Adrenal gland (tissue), 12 donors: Measurements from ENCODE around the gene IFITM5. TPM values are rescaled to one million over a fixed set of nuclear protein-coding genes. Genes with fewer than 3 reads are reported as not detected.
"Not testable (repeated sequence)": the region's sequence is repeated elsewhere in the genome, so short reads cannot be mapped to it uniquely, and the experiment has no call there.

ENCODE experiments used
- DNase-seq, 7 donors: peaks; one replicate each; pipeline ENCODE4 v3.0.0-alpha.2; 2019 to 2020
- H3K27ac ChIP-seq, 5 donors: fragments of 200-600 bp; sonication (generic) in 4 of 5; 1 replicate in 3 of 5; 2 replicates in 2 of 5; pipeline versions ENCODE4 v1.5.1 to v1.8.0; 2016 to 2020; ENCODE audit warnings: mild to moderate bottlenecking in 1 of 5
- H3K27me3 ChIP-seq: fragments of 200-600 bp; 2 replicates; pipeline ENCODE4 v1.8.0; 2021
- H3K36me3 ChIP-seq, 2 donors: fragments of 200-600 bp; replicated peaks in 1 of 2; 1 replicate in 1 of 2; 2 replicates in 1 of 2; pipeline versions ENCODE4 v1.5.1 to v1.8.0; 2018 to 2022
- H3K4me1 ChIP-seq, 2 donors: fragments of 200-600 bp; replicated peaks in 1 of 2; 1 replicate in 1 of 2; 2 replicates in 1 of 2; pipeline versions ENCODE4 v1.5.1 to v1.8.0; 2018 to 2021
- H3K4me3 ChIP-seq, 4 donors: fragments of 200-600 bp; sonication (generic) in 3 of 4; one replicate each; pipeline ENCODE4 v1.5.1; 2016 to 2018
- H3K9me3 ChIP-seq, 3 donors: fragments of 200-600 bp; sonication (generic) in 1 of 3; replicated peaks in 1 of 3; 1 replicate in 2 of 3; 2 replicates in 1 of 3; pipeline versions ENCODE4 v1.5.1 to v1.8.0; 2016 to 2021
- CTCF ChIP-seq, 6 experiments: fragments of 450-650 bp in 4 of 6; fragments of 200-600 bp in 2 of 6; sonication (generic) in 1 of 6; IDR thresholded peaks; 1 replicate in 5 of 6; 2 replicates in 1 of 6; pipeline versions ENCODE4 v1.5.1 to v1.8.0; 2016 to 2021; ENCODE audit warnings: antibody characterized with exemption in 6 of 6, mild to moderate bottlenecking in 2 of 6, moderate library complexity in 1 of 6
- POLR2A ChIP-seq, 2 donors: fragments of 450-650 bp; IDR thresholded peaks; one replicate each; pipeline ENCODE4 v1.6.1; 2017; ENCODE audit warnings: antibody characterized with exemption in 2 of 2, mild to moderate bottlenecking in 2 of 2, moderate library complexity in 1 of 2
- WGBS, 4 donors: extraction: QIAGEN DNeasy Blood & Tissue Kit in 2 of 4; methylation state at CpG; one replicate each; pipeline versions ENCODE4 v1.1.5 to v1.1.7; 2013 to 2017; 5-methylcytosine and 5-hydroxymethylcytosine counted together
- intact Hi-C, 2 donors: fragments of 100-400 bp; cut with DNase I; formaldehyde crosslinking; loops; one replicate each; pipeline versions ENCODE4 v1.14.1 to v1.15.0; 2022 to 2023
- polyA plus RNA-seq, 3 donors: library from polyadenylated mRNA; stranded (reverse); fragments of 200-250 nt in 2 of 3; fragments of 350-450 nt in 1 of 3; fragmentation: Illumina TruSeq in 1 of 3; extraction: RNeasy Lipid Tissue Mini Kit (QIAGEN cat#74804) in 1 of 3; gene quantifications; one replicate each; pipeline ENCODE4 v1.2.3, GENCODE V29; 2013 to 2014
- total RNA-seq, 9 donors: library from RNA; depleted of rRNA in 4 of 9; stranded (reverse); fragments of >200 nt in 4 of 9; fragments of 120-200 nt in 1 of 9; fragmentation: NEBNext Ultra II Directional in 1 of 9; extraction: Animal tissue kit (Norgen Biotek cat#: 25700) in 1 of 9; gene quantifications; one replicate each; pipeline versions ENCODE4 v1.1.0 to v1.2.4, GENCODE V29; 2013 to 2023
- donor health status: healthy with polysubstance abuse.
- donor health status: Bipolar disorder and iron deficiency.
- donor health status: DM: yes; HTN: yes; CAD: no.
- donor health status: DM: no; HTN: no; CAD: no.
- donor health status: DM: no; HTN: no; CAD: no.
- donor health status: DM: yes; HTN: yes; CAD: no.

IFITM5 gene
- total and polyA plus RNA-seq, 12 donors, result not detected

- Histone ChIP-seq H3K27ac (no peak overlapping the region), H3K4me1 (peaks cover 13 to 21% of the 10 kb centered on the region in 2 donors)
- WGBS, 4 donors, result 80 to 82% (median 82%) methylated on average over 19 of the region's 19 CpGs
Observed at GRCh38 chr11:331358-332060, 32.2 kb upstream of the IFITM5 start.

GRCh38 chr11:330694-331357 lies 31.5 kb upstream of the IFITM5 start:
- Histone ChIP-seq H3K4me3 (no peak overlapping the region), H3K36me3 (no peaks in the 10 kb centered on the region), H3K27ac (no peak overlapping the region), H3K27me3 (no peaks in the 10 kb centered on the region), H3K4me1 (peaks cover 14 to 22% of the 10 kb centered on the region in 2 donors), H3K9me3 (no peaks in the 10 kb centered on the region)
- TF ChIP-seq POLR2A (IDR thresholded peaks at IDR 0.05) (no peak), CTCF (IDR thresholded peaks at IDR 0.05) (no peak)
- 79 to 85% (median 83%) methylated on average over 26 to 34 of the region's 34 CpGs for WGBS, 4 donors
- intact Hi-C loops, result no loop called here
- DNase-seq, result no peak

More at GRCh38 chr11:331358-332060, 32.2 kb upstream of the IFITM5 start:
- Histone ChIP-seq H3K27me3 (no peaks in the 10 kb centered on the region), H3K4me3 (no peak overlapping the region), H3K9me3 (no peaks in the 10 kb centered on the region), H3K36me3 (no peaks in the 10 kb centered on the region)
- TF ChIP-seq CTCF (IDR thresholded peaks at IDR 0.05) (no peak), POLR2A (IDR thresholded peaks at IDR 0.05) (no peak)
- intact Hi-C loops, result no loop called here
- DNase-seq, result no peak

- H3K36me3 ChIP-seq, result no peaks in the 10 kb centered on the region
- intact Hi-C loops, result no loop called here
- 74 to 77% (median 75%) methylated on average over 11 to 14 of the region's 14 CpGs for WGBS, 4 donors
- no peak for DNase-seq
- H3K9me3 ChIP-seq, result no peaks in the 10 kb centered on the region
- no peak overlapping the region for H3K27ac ChIP-seq
- H3K27me3 ChIP-seq, result no peaks in the 10 kb centered on the region
- H3K4me3 ChIP-seq, result no peak overlapping the region
- no peak for TF ChIP-seq CTCF (IDR thresholded peaks at IDR 0.05)
- no peak for TF ChIP-seq POLR2A (IDR thresholded peaks at IDR 0.05)
- H3K4me1 ChIP-seq, result peaks cover 14 to 26% of the 10 kb centered on the region in 2 donors
Observed at GRCh38 chr11:330307-330693, 31.0 kb upstream of the IFITM5 start.

- H3K4me1 ChIP-seq, result peaks cover 14 to 26% of the 10 kb centered on the region in 2 donors
- intact Hi-C loops, result no loop called here
- H3K36me3 ChIP-seq, result no peaks in the 10 kb centered on the region
- 81 to 94% (median 85%) methylated on average over 1 to 2 of the region's 2 CpGs for WGBS, 4 donors
- H3K4me3 ChIP-seq, result no peak overlapping the region
- H3K9me3 ChIP-seq, result no peaks in the 10 kb centered on the region
- TF ChIP-seq POLR2A (IDR thresholded peaks at IDR 0.05) (no peak), CTCF (IDR thresholded peaks at IDR 0.05) (no peak)
- no peak for DNase-seq
- H3K27me3 ChIP-seq, result no peaks in the 10 kb centered on the region
- no peak overlapping the region for H3K27ac ChIP-seq
Observed at GRCh38 chr11:329886-330253, 30.5 kb upstream of the IFITM5 start.

GRCh38 chr11:328516-329100 lies 29.3 kb upstream of the IFITM5 start:
- H3K9me3 ChIP-seq, H3K27me3 ChIP-seq, H3K36me3 ChIP-seq, intact Hi-C loops, DNase-seq, H3K27ac ChIP-seq, H3K4me3 ChIP-seq: not testable (repeated sequence)
- H3K4me1 ChIP-seq, result peaks cover 14 to 26% of the 10 kb centered on the region in 2 donors
- 87 to 92% (median 89%) methylated on average over 15 of the region's 15 CpGs for WGBS, 4 donors
